RKO (cell line): ENCODE measurements around the gene SRGAP1.
"Not testable (repeated sequence)": the region's sequence is repeated elsewhere in the genome, so short reads cannot be mapped to it uniquely, and the experiment has no call there.

ENCODE experiments used
- DNase-seq: peaks from one replicate; pipeline ENCODE4 v3.0.0-alpha.2; 2016; ENCODE audit warnings: low spot score

SRGAP1 gene

GRCh38 chr12:64007853-64008252 is 163.4 kb downstream of the SRGAP1 start:
- DNase-seq: no peak

GRCh38 chr12:64008596-64008995 is 164.1 kb downstream of the SRGAP1 start:
- DNase-seq: no peak

- no peak for DNase-seq
Measured at GRCh38 chr12:64009321-64010068, 165.0 kb downstream of the SRGAP1 start.

- no peak for DNase-seq
Measured at GRCh38 chr12:64010069-64010686, 165.7 kb downstream of the SRGAP1 start.

DNA sequence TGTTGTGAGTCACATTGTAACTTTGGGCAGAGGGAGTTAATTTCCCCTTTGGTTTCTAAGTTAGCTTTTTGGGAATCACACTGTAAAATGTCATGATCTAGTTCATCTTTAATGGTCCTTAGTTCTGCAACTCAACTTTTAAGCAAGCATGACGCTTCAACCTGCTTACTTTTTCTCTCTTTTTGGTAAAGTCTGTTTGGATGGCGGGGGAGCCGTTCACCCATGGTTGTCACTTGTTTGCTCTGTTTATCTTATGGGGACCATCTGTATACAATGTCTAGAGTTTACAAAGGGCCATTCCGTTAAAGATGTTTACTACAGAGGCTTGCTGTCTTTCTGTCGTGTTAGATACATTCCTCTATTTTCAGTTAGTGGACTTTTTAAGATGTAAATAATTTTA is 172.0 kb downstream of the SRGAP1 start:
- no peak for DNase-seq

DNA sequence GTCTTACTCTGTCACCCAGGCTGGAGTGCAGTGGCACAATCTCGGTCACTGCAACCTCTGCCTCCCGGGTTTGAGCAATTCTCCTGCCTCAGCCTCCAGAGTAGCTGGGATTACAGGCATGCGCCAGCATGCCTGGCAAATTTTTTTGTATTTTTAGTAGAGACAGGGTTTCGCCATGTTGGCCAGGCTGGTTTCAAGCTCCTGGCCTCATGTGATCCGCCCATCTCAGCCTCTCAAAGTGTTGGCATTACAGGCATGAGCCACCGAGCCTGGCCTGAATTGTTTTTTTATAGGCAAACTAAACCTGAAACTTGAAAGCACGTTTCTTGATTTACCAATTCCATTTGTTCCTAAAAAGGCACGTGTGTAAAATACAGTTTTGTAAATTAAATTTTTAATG is 173.6 kb downstream of the SRGAP1 start:
- DNase-seq: not testable (repeated sequence)

GRCh38 chr12:64018524-64018923 is 174.0 kb downstream of the SRGAP1 start:
- DNase-seq: no peak

DNA sequence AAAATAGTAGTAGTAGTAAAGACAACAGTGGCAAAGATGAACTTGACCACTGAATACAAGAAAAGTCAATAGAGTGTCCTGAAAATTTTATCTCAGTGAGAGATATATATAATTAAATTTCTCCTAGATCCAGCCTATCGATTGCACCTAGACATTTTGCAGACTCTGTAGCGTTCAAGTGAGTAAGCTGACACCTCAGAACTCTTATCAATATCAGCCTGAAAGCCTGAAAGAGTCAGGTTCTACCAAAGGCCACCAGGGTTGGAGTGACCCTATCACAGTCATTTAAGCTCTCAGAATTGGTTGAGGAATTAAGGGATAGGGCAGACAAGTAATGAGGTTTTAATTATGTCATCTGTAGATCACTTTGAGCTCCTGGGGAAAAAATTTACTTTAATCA is 174.6 kb downstream of the SRGAP1 start:
- DNase-seq: no peak

DNA sequence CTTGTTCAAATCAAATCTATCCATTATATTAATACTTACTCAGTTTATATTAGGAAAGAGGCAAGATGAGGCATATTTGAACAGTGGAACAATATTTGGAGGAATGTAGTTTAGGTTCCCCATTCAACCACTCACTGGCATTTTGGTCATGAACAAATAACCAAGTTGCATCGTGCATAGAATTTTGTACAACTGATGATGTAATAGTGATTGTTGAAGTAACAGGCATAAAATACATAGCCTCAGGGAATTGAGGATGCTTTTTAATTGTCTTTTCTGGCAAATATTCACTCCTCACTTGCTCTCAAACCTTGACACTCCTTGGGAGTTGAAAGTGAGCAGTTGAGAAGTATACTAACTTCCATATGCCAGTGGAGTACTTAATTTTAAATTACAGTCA is 175.2 kb downstream of the SRGAP1 start:
- no peak for DNase-seq

GRCh38 chr12:64025174-64025958 is 180.9 kb downstream of the SRGAP1 start:
- DNase-seq: no peak

GRCh38 chr12:64027311-64027710 is 182.8 kb downstream of the SRGAP1 start:
- no peak for DNase-seq

DNA sequence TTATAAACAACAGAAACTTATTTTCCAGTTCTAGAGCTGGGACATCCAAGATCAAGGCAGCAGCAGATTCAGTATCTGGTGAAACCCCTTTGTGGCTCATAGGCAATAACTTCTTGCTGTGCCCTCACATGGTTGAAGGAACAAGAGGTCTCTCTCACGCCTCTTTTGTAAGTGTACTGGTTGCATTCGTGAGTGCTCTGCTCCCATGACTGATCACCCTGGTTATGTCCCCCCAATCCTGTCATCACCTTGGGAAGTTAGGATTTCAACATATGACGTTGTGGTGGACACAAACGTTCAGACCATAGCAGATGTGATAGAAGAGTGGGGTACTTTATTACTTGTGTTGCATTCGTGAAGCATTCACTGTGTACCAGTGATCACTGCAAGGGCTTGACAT is 184.0 kb downstream of the SRGAP1 start:
- no peak for DNase-seq

GRCh38 chr12:64029013-64029857 is 184.7 kb downstream of the SRGAP1 start:
- DNase-seq: no peak

DNA sequence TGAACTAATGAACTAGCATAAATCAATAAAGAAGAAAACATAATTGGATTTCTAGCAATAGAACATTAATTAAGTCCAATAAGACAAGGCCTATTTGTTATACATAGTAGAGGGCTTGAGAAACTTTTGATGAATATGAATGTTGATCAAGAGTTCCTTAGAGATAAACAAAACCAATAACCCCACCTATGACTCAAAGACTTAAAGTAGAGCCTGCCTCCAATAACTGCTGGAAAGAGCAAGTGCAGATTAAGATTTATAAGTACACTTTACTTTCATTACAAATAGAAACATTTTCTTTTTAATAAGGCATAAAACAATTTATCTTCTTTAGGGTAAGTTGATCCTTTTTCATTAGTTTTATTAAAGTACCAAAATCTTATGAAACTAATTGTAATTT is 185.7 kb downstream of the SRGAP1 start:
- no peak for DNase-seq

DNA sequence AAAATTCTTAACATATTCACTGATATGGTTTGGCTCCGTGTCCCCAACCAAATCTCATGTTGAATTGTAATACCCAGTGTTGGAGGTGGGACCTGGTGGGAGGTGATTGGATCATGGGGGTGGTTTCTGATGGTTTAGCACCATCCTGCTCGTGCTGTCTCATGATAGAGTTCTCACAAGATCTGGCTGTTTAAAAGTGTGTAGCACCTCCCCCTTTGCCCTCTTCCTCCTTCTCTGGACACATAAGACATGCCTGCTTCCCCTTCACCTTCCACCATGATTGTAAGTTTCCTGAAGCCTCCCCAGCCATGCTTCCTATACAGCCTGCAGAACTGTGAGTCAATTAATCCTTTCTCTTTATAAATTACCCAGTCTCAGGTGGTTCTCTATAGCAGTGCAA is 189.6 kb downstream of the SRGAP1 start:
- DNase-seq: not testable (repeated sequence)

- DNase-seq: no peak
Measured at GRCh38 chr12:64034901-64035576, 190.5 kb downstream of the SRGAP1 start.

DNA sequence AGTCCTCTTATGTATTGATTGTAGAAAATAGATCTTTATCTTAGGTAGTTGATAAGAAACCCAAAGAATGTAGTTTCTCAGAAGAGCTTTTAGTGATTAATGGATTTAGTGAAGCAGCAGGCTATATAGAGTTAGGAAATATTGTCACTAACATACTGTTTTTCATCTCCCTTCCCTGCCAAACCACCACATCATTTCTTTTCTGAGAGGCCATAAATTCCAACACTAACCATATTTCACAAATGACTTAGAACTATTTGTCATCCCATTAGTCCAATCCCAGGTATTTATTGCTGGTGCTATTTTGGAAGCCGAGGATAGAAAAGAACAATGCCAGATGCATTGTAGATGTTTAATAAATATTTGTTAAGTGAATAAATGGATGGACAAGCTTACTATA is 191.9 kb downstream of the SRGAP1 start:
- no peak for DNase-seq

DNA sequence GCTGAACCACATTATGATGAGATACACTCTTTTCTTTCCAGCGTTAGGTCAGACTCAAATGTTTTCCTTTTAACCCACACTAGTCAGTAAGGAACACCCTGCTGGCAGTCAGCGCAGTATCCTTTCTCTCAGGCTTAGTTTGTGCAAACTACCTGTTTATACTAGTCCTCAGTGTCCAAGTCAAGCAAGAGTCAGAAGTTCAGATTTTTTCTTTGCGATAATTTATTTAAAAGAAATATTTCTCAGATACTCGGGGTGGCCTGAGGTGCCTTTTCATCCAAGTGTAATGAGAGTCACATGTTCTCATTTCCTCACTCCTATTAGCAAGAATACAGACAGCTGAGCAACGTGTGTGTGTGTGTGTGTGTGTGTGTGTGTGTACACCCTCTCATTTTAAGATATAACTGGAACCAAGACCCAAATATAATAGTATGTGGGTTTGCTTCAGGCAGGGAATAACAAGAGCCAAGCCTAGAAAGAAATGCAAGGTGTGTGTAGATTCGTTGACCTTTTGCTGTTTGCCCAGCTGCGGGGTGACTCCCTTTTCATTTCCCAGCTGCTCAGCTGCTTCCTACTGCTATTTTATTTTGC is 194.9 kb downstream of the SRGAP1 start:
- DNase-seq: no peak

- no peak for DNase-seq
Measured at GRCh38 chr12:64042911-64043310, 198.4 kb downstream of the SRGAP1 start.

GRCh38 chr12:64044191-64044590 is 199.7 kb downstream of the SRGAP1 start:
- no peak for DNase-seq

DNA sequence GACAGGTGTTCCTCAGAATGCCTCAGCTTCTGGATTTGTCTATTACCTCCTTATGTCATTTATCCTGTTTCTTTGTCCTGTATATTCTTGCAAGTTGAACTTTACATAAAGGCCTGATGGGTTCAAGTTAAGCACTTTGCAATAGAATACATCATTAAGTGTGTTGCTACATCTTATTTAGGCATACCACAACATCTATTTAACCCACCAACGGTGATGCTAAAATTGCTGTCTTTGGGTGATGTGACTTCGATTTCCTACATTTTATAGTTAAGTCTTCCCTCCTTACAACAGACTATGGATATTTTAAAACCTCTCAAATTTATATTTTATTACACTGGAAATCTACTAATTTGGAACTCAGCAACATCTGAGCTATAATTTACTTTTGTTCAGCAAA is 206.6 kb downstream of the SRGAP1 start:
- no peak for DNase-seq
